ENCODE results near the gene TNFSF18.

- TF ChIP-seq CTCF (IDR thresholded peaks at IDR 0.05) (no peak), POLR2AphosphoS5 (IDR thresholded peaks at IDR 0.05; ENCODE audit: low read depth, low read length) (no peak), TCF7L2 (IDR thresholded peaks at IDR 0.05; ENCODE audit: low read depth, low read length) (no peak), REST (IDR thresholded peaks at IDR 0.05; ENCODE audit: insufficient read depth in 1 of 2, low read depth in 2 of 2, low read length in 1 of 2) (no peak)
Measured at GRCh38 chr1:173048621-173049321, 2.0 kb downstream of the TNFSF18 start.

All from Panc1 (cell line).